MCF 10A (cell line): ENCODE results near the gene ATP2A2. TPM values are rescaled to one million over a fixed set of nuclear protein-coding genes. Genes with fewer than 3 reads are reported as not detected.
A peak's percentile ranks its signal among the peaks of the same experiment; 100 is the strongest.

Experiments used
- BruUV-seq: library from RNA; stranded (reverse); fragments of 400-500 nt; replicated peaks from 2 replicates; lab custom pipeline; 2021; lab: Mats Ljungman, UMichigan
- CTCF ChIA-PET: fragments of 300-600 bp; sonication (Branson Sonifier 250); formaldehyde crosslinking; extraction: SDS; loops from one replicate; lab custom pipeline; 2021; ENCODE audit warnings: antibody characterized with exemption, inconsistent platforms; lab: Yijun Ruan, JAX
- POLR2A ChIA-PET: fragments of 300-600, 350-650 bp; sonication (Branson Sonifier 250); formaldehyde crosslinking; extraction: SDS; loops from one replicate; lab custom pipeline; 2020; ENCODE audit warnings: antibody characterized with exemption, inconsistent platforms; lab: Yijun Ruan, JAX
- DNase-seq: peaks from one replicate; pipeline ENCODE4 v3.0.0-alpha.2; 2018; ENCODE audit not compliant: unreplicated experiment
- H3K27ac Mint-ChIP-seq: one replicate; pipeline ENCODE4 v1.8.0; 2022; ENCODE audit warnings: mild to moderate bottlenecking, low read depth, mixed read lengths; ENCODE audit not compliant: unreplicated experiment
- H3K27me3 Mint-ChIP-seq: one replicate; pipeline ENCODE4 v1.8.0; 2022; ENCODE audit warnings: mixed read lengths; ENCODE audit not compliant: insufficient read depth, unreplicated experiment
- H3K36me3 Mint-ChIP-seq: one replicate; pipeline ENCODE4 v1.8.0; 2022; ENCODE audit warnings: mild to moderate bottlenecking, moderate library complexity, mixed read lengths; ENCODE audit not compliant: insufficient read depth, unreplicated experiment
- H3K4me1 Mint-ChIP-seq: one replicate; pipeline ENCODE4 v1.8.0; 2022; ENCODE audit warnings: mixed read lengths; ENCODE audit not compliant: insufficient read depth, unreplicated experiment
- H3K4me3 Mint-ChIP-seq: one replicate; pipeline ENCODE4 v1.8.0; 2022; ENCODE audit warnings: mild to moderate bottlenecking, moderate library complexity, mixed read lengths; ENCODE audit not compliant: unreplicated experiment
- H3K9me3 Mint-ChIP-seq: one replicate; pipeline ENCODE4 v1.8.0; 2022; ENCODE audit warnings: mixed read lengths; ENCODE audit not compliant: unreplicated experiment
- CTCF ChIP-seq: fragments of 200-600 bp; IDR thresholded peaks from one replicate; pipeline ENCODE4 v1.8.0; 2022; ENCODE audit warnings: antibody characterized with exemption, mild to moderate bottlenecking; ENCODE audit not compliant: unreplicated experiment
- intact Hi-C: fragments of 100-400 bp; cut with micrococcal nuclease; formaldehyde crosslinking; loops from 2 replicates; pipeline ENCODE4 v1.14.1; 2022
- total RNA-seq: library from RNA; stranded (reverse); gene quantifications from 2 replicates; pipeline ENCODE4 v1.2.3, GENCODE V29; 2022

Gene ATP2A2
- total RNA-seq, 1 experiment from 2014 or later = 272 TPM

- peaks cover 18% of the 10 kb centered on the region for H3K4me1 Mint-ChIP-seq
- POLR2A ChIA-PET = interaction anchor here (0.6 to 2.1 kb wide), 3 partner anchors 14 to 68 kb away, joined by 3 to 9 read pairs (median 3); no protein-coding TSS in a partner anchor
- intact Hi-C loops = no loop called here
- H3K9me3 Mint-ChIP-seq = no peaks in the 10 kb centered on the region
- H3K36me3 Mint-ChIP-seq = peaks cover 6% of the 10 kb centered on the region
- H3K4me3 Mint-ChIP-seq = no peak overlapping the region
- no TSS peak for BruUV-seq
- peak; percentile 88 for DNase-seq
- H3K27ac Mint-ChIP-seq = no peak overlapping the region
- CTCF ChIA-PET = no interaction called here
- H3K27me3 Mint-ChIP-seq = no peaks in the 10 kb centered on the region
- no peak for TF ChIP-seq CTCF
Observed at GRCh38 chr12:110262442-110263388, 18.3 kb upstream of the ATP2A2 start.

GRCh38 chr12:110266381-110266960 is 14.6 kb upstream of the ATP2A2 start:
- no peaks in the 10 kb centered on the region for H3K27me3 Mint-ChIP-seq
- peaks cover 40% of the 10 kb centered on the region for H3K4me1 Mint-ChIP-seq
- POLR2A ChIA-PET = interaction anchor here (0.6 to 5.8 kb wide), 8 partner anchors 10 to 212 kb away, joined by 3 to 120 read pairs (median 3); partner anchors contain the start of gene ATP2A2
- DNase-seq = no peak
- CTCF ChIA-PET = interaction anchor here (0.9 kb wide), 1 partner anchor 43 kb away, joined by 3 read pairs; no protein-coding TSS in a partner anchor
- no peaks in the 10 kb centered on the region for H3K9me3 Mint-ChIP-seq
- TF ChIP-seq CTCF = no peak
- peaks cover 6% of the 10 kb centered on the region for H3K36me3 Mint-ChIP-seq
- no peak overlapping the region for H3K27ac Mint-ChIP-seq
- H3K4me3 Mint-ChIP-seq = no peak overlapping the region
- BruUV-seq = no TSS peak
- intact Hi-C loops = no loop called here

GRCh38 chr12:110266980-110267620 is 13.9 kb upstream of the ATP2A2 start:
- no peaks in the 10 kb centered on the region for H3K9me3 Mint-ChIP-seq
- intact Hi-C loops = no loop called here
- POLR2A ChIA-PET = interaction anchor here (0.6 to 5.8 kb wide), 8 partner anchors 11 to 212 kb away, joined by 3 to 120 read pairs (median 3); partner anchors contain the start of gene ATP2A2
- no peak for TF ChIP-seq CTCF
- CTCF ChIA-PET = interaction anchor here (0.9 kb wide), 1 partner anchor 43 kb away, joined by 3 read pairs; no protein-coding TSS in a partner anchor
- H3K27me3 Mint-ChIP-seq = no peaks in the 10 kb centered on the region
- peaks cover 40% of the 10 kb centered on the region for H3K4me1 Mint-ChIP-seq
- no peak overlapping the region for H3K4me3 Mint-ChIP-seq
- H3K27ac Mint-ChIP-seq = no peak overlapping the region
- peaks cover 6% of the 10 kb centered on the region for H3K36me3 Mint-ChIP-seq
- BruUV-seq = no TSS peak
- peak; percentile 72 for DNase-seq
